GM21367 (cell line): ENCODE measurements around the gene POFUT2.

ENCODE experiments used
- ATAC-seq: cut with Tn5 transposase; IDR thresholded peaks from one replicate; pipeline ENCODE4 v1.9.1; 2021; ENCODE audit not compliant: unreplicated experiment

The POFUT2 gene, protein sequence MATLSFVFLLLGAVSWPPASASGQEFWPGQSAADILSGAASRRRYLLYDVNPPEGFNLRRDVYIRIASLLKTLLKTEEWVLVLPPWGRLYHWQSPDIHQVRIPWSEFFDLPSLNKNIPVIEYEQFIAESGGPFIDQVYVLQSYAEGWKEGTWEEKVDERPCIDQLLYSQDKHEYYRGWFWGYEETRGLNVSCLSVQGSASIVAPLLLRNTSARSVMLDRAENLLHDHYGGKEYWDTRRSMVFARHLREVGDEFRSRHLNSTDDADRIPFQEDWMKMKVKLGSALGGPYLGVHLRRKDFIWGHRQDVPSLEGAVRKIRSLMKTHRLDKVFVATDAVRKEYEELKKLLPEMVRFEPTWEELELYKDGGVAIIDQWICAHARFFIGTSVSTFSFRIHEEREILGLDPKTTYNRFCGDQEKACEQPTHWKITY

DNA sequence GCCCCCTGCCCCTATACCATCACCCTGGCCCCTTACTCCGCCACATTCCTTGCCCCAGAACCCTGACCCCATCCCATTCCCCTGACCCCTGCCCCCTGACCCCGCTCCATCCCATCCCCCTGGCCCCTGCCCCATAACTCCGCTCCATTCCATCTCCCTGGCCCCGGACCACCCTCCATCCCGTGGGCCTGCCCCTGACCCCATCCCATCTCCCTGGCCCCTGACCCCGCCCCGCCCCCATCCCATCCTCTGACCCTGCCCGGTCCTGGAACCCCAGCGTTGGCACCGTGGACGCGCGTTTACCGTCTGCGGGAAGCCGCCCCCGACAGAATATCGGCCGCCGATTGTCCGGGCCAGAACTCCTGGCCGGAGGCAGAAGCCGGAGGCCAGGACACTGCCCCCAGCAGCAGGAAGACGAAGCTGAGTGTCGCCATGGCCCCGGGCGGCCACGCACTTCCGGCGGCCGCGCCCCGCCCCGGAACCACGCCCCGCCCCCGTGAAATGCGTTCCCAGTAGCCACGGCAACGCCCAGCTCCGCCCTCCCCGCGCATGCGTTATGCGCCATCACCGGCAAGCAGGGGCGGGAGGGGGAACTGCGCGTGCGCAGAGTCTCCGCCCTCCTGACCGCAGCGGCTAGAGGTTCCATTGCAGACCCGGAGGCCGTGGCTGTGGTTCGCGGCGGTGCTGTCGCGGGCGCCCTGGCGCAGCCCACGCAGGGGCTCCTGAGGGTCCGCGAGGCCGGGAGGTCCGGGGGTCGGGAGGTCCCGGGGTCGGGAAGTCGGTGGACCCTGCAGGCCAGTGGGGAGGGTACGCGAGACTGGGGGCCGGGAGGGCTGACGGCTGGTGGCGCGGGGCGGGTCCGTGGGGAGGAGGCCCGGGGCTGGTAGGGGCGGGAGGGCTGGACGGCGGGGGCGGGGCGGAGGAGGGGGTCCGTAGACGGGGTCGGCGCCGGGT, at the start of gene POFUT2:
Gene POFUT2 (minus strand): TSS at position 458 of the 954 bp plus-strand sequence. CDS start 24 bp downstream, at position 434.
- peak; percentile 59 for ATAC-seq

GRCh38 chr21:45336870-45337269, 49.2 kb upstream of the POFUT2 start:
- no peak for ATAC-seq

GRCh38 chr21:45336535-45336810, 48.8 kb upstream of the POFUT2 start:
- ATAC-seq = no peak

DNA sequence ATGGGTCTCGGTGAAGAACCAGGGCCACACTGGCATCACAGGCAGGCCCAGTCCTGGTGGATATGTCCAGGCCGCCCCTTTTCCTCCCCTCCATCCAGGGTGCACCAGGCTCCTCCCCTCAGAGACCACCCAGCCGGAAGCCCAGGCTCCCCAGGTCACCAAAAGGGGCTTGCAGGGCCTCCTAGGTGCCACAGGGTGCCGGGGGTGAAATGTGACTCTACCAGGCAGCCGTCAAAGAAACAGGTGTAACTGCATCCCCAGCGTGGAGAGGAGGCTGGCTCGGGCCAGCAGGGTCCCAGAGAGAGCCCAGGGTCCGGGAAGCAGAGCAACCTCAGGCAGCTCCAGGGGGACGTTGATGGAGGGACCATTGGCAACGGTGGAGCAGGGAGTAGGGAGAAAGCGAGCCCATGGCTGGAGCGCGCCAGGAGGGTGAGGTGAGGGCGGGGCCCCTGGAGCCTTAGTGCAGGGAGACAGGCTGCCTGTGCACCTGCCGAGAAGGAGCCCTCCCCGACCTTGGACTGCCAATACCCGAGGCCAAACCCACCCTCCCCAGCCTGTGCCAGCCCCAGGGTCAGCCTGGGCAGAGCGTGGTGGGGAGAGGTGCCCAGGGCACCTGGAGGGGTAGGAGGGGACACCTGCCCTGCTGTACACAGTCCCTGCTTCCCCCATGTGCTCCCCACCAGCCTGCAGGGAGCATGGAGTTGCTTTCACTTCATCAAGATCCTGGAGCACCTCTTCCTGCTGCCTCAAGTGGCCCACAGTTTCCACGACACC, 48.3 kb upstream of the POFUT2 start:
- no peak for ATAC-seq

GRCh38 chr21:45335151-45335760, 47.6 kb upstream of the POFUT2 start:
- no peak for ATAC-seq

GRCh38 chr21:45334591-45335081, 46.9 kb upstream of the POFUT2 start:
- no peak for ATAC-seq

DNA sequence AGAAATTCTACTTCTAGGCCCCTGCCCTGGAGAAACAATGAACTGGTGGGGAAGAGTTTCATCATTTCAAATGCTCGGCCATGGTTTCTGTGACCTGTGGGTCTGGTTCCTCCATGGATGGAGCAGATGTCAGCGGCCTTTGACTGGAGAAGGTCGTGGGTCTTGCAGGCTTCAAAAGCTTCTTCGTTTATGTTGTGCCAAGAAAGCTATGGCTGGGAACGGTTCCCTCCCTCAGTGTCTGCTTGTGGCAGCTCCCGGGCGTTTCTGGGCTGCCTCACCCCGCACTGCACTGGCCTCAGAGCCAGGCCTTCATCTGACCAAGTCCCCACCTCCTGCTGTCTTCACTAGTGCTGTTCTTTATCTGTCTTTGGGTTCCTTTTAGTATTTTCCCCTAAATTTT, 46.4 kb upstream of the POFUT2 start:
- ATAC-seq = no peak

GRCh38 chr21:45333583-45334121, 46.0 kb upstream of the POFUT2 start:
- no peak for ATAC-seq

GRCh38 chr21:45332981-45333582, 45.4 kb upstream of the POFUT2 start:
- no peak for ATAC-seq

GRCh38 chr21:45332415-45332814, 44.7 kb upstream of the POFUT2 start:
- no peak for ATAC-seq

GRCh38 chr21:45331531-45332147, 43.9 kb upstream of the POFUT2 start:
- no peak for ATAC-seq

DNA sequence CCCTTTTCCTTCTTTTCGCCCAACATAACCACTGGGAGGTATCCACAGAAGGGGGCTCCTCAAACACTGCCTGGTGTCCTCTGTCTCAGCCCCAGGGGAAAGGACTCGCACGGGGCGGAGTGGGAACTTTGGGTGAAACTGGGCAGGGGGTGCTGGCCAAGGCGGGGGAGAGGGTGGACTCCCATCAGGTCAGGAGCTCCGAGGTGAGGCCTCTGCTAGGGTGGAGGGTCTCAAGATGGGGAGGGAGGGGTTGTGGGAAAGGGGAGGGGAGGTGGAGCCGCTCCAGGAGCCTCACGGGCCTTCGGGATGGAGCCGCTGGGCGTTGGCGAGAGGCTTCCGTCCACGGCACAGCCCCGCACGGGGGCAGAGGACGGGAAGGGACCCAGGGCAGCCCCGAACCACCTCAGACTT, 43.2 kb upstream of the POFUT2 start:
- no peak for ATAC-seq

DNA sequence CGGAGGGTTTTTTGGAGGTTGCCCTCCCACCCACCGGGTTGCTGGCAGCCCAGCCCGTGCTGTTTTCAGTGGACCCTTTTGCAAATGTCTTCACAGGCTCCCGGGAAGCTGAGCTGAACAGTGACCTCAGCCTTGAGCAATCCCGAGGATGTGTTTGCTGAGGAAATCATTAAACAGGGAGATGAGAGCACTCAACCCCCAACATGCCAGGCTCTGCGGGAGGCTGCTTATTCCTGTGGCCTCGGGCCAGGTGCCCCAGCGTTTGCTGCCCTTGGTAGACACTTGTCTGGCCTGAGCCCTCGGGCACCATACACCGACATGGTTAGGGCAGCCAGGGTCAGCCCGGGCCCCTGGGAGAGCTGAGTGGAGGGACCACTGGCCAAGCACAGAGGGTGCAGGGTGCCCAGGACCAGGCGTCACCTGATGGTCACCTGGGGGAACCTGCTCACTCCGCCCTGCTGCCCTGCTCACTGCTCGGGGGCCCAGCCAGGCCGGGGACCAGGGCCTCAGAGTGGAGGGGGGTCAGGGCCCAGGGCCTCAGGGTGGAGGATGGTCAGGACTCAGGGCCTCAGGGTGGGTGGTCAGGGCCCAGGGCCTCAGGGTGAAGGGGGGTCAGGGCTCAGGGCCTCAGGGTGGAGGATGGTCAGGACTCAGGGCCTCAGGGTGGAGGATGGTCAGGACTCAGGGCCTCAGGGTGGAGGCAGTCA, 42.5 kb upstream of the POFUT2 start:
- no peak for ATAC-seq

GRCh38 chr21:45329261-45330074, 41.8 kb upstream of the POFUT2 start:
- no peak for ATAC-seq

DNA sequence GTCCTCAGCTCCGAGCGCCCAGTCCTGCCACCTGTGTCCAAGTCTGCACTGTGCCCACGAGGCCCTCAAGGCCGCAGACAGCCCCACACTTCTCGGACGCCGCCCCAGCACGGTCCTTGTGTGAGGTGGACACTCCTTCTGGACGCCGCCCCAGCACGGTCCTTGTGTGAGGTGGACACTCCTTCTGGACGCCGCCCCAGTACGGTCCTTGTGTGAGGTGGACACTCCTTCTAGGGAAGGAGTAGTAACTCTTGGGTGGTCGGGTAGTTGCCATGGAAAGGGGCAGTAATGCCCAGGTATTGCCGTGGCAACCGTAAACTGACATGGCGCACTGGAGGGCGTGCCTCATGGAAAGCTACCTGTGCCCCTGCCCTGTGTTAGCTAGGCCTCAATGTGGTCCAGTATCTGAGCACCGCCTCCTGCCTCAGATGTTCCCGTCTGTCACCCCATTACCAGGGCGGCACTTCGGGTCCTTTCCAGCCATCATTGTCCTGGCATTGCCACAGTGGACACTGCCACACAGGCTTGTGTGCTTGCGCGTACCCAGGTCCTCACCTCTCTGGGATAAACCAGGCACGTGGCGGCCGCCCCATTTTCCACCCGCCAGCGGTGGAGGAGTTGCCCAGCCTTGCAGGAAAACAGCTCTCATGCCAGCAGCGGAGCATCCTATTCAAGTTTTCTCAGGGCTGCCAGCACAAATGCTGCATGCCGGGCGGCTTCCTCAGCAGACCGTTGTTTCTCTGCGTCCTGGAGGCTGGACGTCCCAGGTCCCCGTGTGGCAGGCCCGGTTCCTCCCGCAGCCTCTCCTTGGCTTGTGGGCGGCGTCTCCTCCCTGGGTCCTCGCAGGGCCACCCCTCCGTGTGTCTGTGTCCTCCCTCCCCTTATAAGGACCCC, 40.8 kb upstream of the POFUT2 start:
- ATAC-seq = no peak

- ATAC-seq = no peak
These were observed 39.9 kb upstream of the POFUT2 start for GRCh38 chr21:45327441-45328197.
